Astrocyte of the spinal cord (primary cell): ENCODE measurements around the gene TMPRSS2.

Experiments
- DNase-seq: peaks from one replicate; pipeline ENCODE4 v3.0.0; 2011; ENCODE audit warnings: low read depth, low spot score
- H3K4me3 ChIP-seq: 2 replicates; pipeline ENCODE4 v1.5.1; 2011; ENCODE audit warnings: low read depth, mild to moderate bottlenecking, low read length, moderate library complexity
- in situ Hi-C: cut with HindIII; loops from 2 replicates; pipeline ENCODE4 v1.10.0; 2017; ENCODE audit warnings: low sequenced_read_pairs
- TF ChIP-seq, protein P1 (sequence below): IDR thresholded peaks from 2 replicates; pipeline ENCODE4 v1.5.1; 2012; ENCODE audit warnings: low read depth, mild to moderate bottlenecking, low read length, inconsistent platforms

TMPRSS2 gene

GRCh38 chr21:41439248-41439647 is 68.7 kb downstream of the TMPRSS2 start:
- in situ Hi-C loops = no loop called here
- TF ChIP-seq, protein P1, sequence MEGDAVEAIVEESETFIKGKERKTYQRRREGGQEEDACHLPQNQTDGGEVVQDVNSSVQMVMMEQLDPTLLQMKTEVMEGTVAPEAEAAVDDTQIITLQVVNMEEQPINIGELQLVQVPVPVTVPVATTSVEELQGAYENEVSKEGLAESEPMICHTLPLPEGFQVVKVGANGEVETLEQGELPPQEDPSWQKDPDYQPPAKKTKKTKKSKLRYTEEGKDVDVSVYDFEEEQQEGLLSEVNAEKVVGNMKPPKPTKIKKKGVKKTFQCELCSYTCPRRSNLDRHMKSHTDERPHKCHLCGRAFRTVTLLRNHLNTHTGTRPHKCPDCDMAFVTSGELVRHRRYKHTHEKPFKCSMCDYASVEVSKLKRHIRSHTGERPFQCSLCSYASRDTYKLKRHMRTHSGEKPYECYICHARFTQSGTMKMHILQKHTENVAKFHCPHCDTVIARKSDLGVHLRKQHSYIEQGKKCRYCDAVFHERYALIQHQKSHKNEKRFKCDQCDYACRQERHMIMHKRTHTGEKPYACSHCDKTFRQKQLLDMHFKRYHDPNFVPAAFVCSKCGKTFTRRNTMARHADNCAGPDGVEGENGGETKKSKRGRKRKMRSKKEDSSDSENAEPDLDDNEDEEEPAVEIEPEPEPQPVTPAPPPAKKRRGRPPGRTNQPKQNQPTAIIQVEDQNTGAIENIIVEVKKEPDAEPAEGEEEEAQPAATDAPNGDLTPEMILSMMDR = no peak
- H3K4me3 ChIP-seq = no peak overlapping the region
- DNase-seq = no peak

GRCh38 chr21:41438425-41439113 is 69.4 kb downstream of the TMPRSS2 start:
- H3K4me3 ChIP-seq = no peak overlapping the region
- in situ Hi-C loops = no loop called here
- TF ChIP-seq, protein P1 = no peak
- DNase-seq = no peak

DNA sequence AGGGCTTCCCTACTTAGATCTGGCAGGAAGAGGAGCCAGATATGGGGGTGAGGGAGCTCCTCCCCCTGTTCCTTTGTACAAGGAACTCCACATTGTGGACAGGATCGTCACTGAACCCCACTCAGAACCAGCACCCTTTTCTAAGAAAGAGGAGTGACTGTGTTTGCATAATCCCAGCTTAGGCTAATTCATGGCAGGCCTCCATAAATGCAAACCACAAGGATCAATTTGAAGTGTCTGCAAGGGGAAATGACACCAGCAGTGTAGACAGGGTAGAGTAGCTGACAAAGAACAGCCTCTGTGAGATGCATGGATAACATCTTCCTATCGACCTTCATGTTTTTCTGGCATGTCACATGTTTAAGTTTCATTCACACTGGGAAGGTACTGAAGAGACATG is 70.2 kb downstream of the TMPRSS2 start:
- no peak for DNase-seq
- TF ChIP-seq, protein P1 = no peak
- no peak overlapping the region for H3K4me3 ChIP-seq
- in situ Hi-C loops = no loop called here

- no peak for DNase-seq
- no peak overlapping the region for H3K4me3 ChIP-seq
- in situ Hi-C loops = no loop called here
- TF ChIP-seq, protein P1 = no peak
Observed at GRCh38 chr21:41435706-41436105, 72.3 kb downstream of the TMPRSS2 start.

DNA sequence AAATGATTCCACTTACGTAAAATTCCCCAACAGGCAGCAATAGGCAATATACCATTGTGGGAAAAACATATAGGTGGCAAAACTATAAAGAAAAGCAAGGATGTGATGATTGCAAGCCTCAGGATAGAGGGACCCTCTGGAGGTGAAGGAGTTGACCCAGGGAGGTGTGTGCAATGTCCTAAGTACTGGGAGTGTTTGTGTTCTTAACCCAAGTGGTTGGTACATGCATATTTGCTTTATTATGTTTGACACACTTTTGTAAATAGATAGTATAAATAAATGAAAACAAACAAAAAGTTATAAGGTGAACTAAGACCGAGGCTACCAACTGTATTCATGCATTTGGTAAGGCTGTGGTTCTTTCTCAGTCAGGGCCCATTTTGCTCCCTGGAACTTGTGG is 74.4 kb downstream of the TMPRSS2 start:
- DNase-seq = no peak
- in situ Hi-C loops = no loop called here
- no peak overlapping the region for H3K4me3 ChIP-seq
- TF ChIP-seq, protein P1 = no peak

DNA sequence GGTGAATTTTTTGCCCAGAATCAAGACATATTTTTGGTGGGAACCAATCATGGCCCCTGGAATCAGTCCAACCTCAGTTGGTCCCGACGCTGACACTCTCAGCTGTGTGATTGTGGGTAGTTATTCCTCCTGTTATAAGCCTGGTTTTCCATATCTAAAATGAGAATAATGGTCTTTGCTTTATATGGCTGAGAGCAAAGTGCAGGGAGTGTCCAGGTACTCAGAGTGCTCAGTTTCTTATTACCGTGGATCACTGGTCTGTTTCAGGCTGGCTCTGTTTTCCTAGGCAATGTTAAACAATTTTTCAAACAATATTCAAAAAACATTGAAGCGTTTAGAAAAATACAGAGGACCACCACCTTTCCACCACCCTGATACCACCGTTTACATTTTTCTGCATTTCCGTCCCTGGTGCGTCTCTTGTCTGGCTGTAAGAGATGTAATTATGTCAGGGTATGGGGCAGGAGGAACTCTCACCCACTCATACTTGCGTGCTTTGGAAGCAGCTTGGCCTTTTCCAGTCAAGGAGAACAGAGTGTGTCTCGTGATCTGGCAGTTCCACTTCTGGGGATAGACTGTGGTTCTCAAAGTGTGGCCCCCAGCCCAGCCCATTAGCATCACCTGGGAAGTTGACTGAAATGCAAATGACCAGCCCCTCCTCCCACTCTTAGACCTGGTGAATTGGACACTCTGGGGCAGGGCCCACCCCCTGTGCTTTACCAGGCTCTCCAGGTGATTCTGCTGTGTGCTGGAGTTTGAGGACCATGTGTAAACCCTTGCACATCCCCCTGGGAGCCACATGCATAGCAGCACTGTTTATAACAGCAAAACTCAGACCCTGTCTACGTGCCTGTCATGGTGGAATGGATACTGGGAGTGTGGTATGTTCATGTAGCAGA is 75.1 kb downstream of the TMPRSS2 start:
- TF ChIP-seq, protein P1 = no peak
- H3K4me3 ChIP-seq = no peak overlapping the region
- DNase-seq = no peak
- in situ Hi-C loops = no loop called here
